MCF 10A (cell line): ENCODE results near the gene UBE2C. TPM values are rescaled to one million over a fixed set of nuclear protein-coding genes. Genes with fewer than 3 reads are reported as not detected.
A peak's percentile ranks its signal among the peaks of the same experiment; 100 is the strongest.

ENCODE experiments used
- BruUV-seq: library from RNA; stranded (reverse); fragments of 400-500 nt; replicated peaks from 2 replicates; lab custom pipeline; 2021; lab: Mats Ljungman, UMichigan
- CTCF ChIA-PET: fragments of 300-600 bp; sonication (Branson Sonifier 250); formaldehyde crosslinking; extraction: SDS; loops from one replicate; lab custom pipeline; 2021; ENCODE audit warnings: antibody characterized with exemption, inconsistent platforms; lab: Yijun Ruan, JAX
- POLR2A ChIA-PET: fragments of 300-600, 350-650 bp; sonication (Branson Sonifier 250); formaldehyde crosslinking; extraction: SDS; loops from one replicate; lab custom pipeline; 2020; ENCODE audit warnings: antibody characterized with exemption, inconsistent platforms; lab: Yijun Ruan, JAX
- DNase-seq: peaks from one replicate; pipeline ENCODE4 v3.0.0-alpha.2; 2018; ENCODE audit not compliant: unreplicated experiment
- H3K27ac Mint-ChIP-seq: one replicate; pipeline ENCODE4 v1.8.0; 2022; ENCODE audit warnings: mild to moderate bottlenecking, low read depth, mixed read lengths; ENCODE audit not compliant: unreplicated experiment
- H3K27me3 Mint-ChIP-seq: one replicate; pipeline ENCODE4 v1.8.0; 2022; ENCODE audit warnings: mixed read lengths; ENCODE audit not compliant: insufficient read depth, unreplicated experiment
- H3K36me3 Mint-ChIP-seq: one replicate; pipeline ENCODE4 v1.8.0; 2022; ENCODE audit warnings: mild to moderate bottlenecking, moderate library complexity, mixed read lengths; ENCODE audit not compliant: insufficient read depth, unreplicated experiment
- H3K4me1 Mint-ChIP-seq: one replicate; pipeline ENCODE4 v1.8.0; 2022; ENCODE audit warnings: mixed read lengths; ENCODE audit not compliant: insufficient read depth, unreplicated experiment
- H3K4me3 Mint-ChIP-seq: one replicate; pipeline ENCODE4 v1.8.0; 2022; ENCODE audit warnings: mild to moderate bottlenecking, moderate library complexity, mixed read lengths; ENCODE audit not compliant: unreplicated experiment
- H3K9me3 Mint-ChIP-seq: one replicate; pipeline ENCODE4 v1.8.0; 2022; ENCODE audit warnings: mixed read lengths; ENCODE audit not compliant: unreplicated experiment
- intact Hi-C: fragments of 100-400 bp; cut with micrococcal nuclease; formaldehyde crosslinking; loops from 2 replicates; pipeline ENCODE4 v1.14.1; 2022
- total RNA-seq: library from RNA; stranded (reverse); gene quantifications from 2 replicates; pipeline ENCODE4 v1.2.3, GENCODE V29; 2022
- TF ChIP-seq, protein P1 (sequence below): fragments of 200-600 bp; IDR thresholded peaks from one replicate; pipeline ENCODE4 v1.8.0; 2022; ENCODE audit warnings: antibody characterized with exemption, mild to moderate bottlenecking; ENCODE audit not compliant: unreplicated experiment

UBE2C gene
- total RNA-seq, 1 experiment from 2014 or later, result 107 TPM

GRCh38 chr20:45798935-45799642, 13.4 kb upstream of the UBE2C start:
- Mint-ChIP-seq H3K27ac (peak overlapping the region; percentile 40), H3K4me1 (peaks cover 6% of the 10 kb centered on the region), H3K4me3 (no peak overlapping the region), H3K36me3 (peaks cover 62% of the 10 kb centered on the region), H3K9me3 (no peaks in the 10 kb centered on the region), H3K27me3 (no peaks in the 10 kb centered on the region)
- peak; percentile 71 for DNase-seq
- intact Hi-C loops, result loop anchor here (10.0 kb wide), 1 partner anchor 136 kb away; the partner anchor contains the start of gene PCIF1
- ChIA-PET CTCF (interaction anchor here (0.6 to 2.9 kb wide), 56 partner anchors 9 to 1565 kb away, joined by 3 to 48 read pairs (median 5); partner anchors contain the start of genes ACOT8, CTSA, NEURL2 and SYS1), POLR2A (interaction anchor here (0.6 to 2.0 kb wide), 14 partner anchors 8 to 289 kb away, joined by 3 to 8 read pairs (median 4); partner anchors contain the start of gene SNX21)
- TF ChIP-seq, protein P1, sequence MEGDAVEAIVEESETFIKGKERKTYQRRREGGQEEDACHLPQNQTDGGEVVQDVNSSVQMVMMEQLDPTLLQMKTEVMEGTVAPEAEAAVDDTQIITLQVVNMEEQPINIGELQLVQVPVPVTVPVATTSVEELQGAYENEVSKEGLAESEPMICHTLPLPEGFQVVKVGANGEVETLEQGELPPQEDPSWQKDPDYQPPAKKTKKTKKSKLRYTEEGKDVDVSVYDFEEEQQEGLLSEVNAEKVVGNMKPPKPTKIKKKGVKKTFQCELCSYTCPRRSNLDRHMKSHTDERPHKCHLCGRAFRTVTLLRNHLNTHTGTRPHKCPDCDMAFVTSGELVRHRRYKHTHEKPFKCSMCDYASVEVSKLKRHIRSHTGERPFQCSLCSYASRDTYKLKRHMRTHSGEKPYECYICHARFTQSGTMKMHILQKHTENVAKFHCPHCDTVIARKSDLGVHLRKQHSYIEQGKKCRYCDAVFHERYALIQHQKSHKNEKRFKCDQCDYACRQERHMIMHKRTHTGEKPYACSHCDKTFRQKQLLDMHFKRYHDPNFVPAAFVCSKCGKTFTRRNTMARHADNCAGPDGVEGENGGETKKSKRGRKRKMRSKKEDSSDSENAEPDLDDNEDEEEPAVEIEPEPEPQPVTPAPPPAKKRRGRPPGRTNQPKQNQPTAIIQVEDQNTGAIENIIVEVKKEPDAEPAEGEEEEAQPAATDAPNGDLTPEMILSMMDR, result peak; percentile 74
- no TSS peak for BruUV-seq

GRCh38 chr20:45801851-45802250, 10.6 kb upstream of the UBE2C start:
- H3K36me3 Mint-ChIP-seq, result peaks cover 61% of the 10 kb centered on the region
- intact Hi-C loops, result no loop called here
- H3K27ac Mint-ChIP-seq, result no peak overlapping the region
- H3K9me3 Mint-ChIP-seq, result no peaks in the 10 kb centered on the region
- H3K4me3 Mint-ChIP-seq, result no peak overlapping the region
- H3K4me1 Mint-ChIP-seq, result peaks cover 6% of the 10 kb centered on the region
- DNase-seq, result no peak
- H3K27me3 Mint-ChIP-seq, result no peaks in the 10 kb centered on the region
- ChIA-PET CTCF (interaction anchor here (0.6 to 1.2 kb wide), 5 partner anchors 51 to 1430 kb away, joined by 3 read pairs; partner anchors contain the start of gene EPPIN), POLR2A (interaction anchor here (0.8 to 1.1 kb wide), 2 partner anchors 10 to 133 kb away, joined by 3 read pairs; partner anchors contain the start of genes DNTTIP1 and WFDC3)
- TF ChIP-seq, protein P1, result no peak
- no TSS peak for BruUV-seq

- POLR2A ChIA-PET, result interaction anchor here (0.7 to 1.2 kb wide), 4 partner anchors 18 to 32 kb away, joined by 3 to 4 read pairs (median 3); partner anchors contain the start of genes DNTTIP1, SNX21 and WFDC3
- intact Hi-C loops, result no loop called here
- Mint-ChIP-seq H3K36me3 (peaks cover 65% of the 10 kb centered on the region), H3K27ac (no peak overlapping the region), H3K4me1 (peaks cover 11% of the 10 kb centered on the region), H3K4me3 (no peak overlapping the region), H3K27me3 (no peaks in the 10 kb centered on the region), H3K9me3 (no peaks in the 10 kb centered on the region)
- CTCF ChIA-PET, result interaction anchor here (0.8 to 3.5 kb wide), 2 partner anchors 11 to 160 kb away, joined by 3 to 40 read pairs; no protein-coding TSS in a partner anchor
- TF ChIP-seq, protein P1, result no peak
- no peak for DNase-seq
- BruUV-seq, result no TSS peak
Measured at GRCh38 chr20:45810191-45810970, 2.1 kb upstream of the UBE2C start.

DNA sequence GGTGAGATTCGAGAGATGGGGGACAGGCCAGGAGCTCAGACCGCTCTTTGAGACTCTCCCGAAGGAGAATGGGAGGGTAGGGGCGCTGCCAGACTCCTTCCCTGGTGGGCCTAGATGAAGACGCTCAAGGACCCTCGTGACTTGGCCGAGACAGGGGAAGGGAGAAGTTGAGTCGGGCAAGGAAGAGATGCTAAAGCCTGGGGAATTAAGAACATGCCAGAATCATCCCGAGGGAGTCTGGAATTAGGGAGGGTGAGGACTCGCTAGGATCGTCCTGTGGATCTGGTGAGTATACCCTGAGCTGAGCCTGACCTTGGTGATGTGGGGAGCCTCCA, 529 bp downstream of the UBE2C start:
- peak overlapping the region; percentile 78 for H3K27ac Mint-ChIP-seq
- peaks cover 39% of the 10 kb centered on the region for H3K36me3 Mint-ChIP-seq
- H3K4me3 Mint-ChIP-seq, result peak overlapping the region; percentile 85
- POLR2A ChIA-PET, result interaction anchor here (0.9 to 2.8 kb wide), 7 partner anchors 12 to 567 kb away, joined by 3 to 17 read pairs (median 5); partner anchors contain the start of genes DNTTIP1, SNX21 and WFDC3
- BruUV-seq, result TSS peak; percentile 72
- TF ChIP-seq, protein P1, result no peak
- intact Hi-C loops, result no loop called here
- no peaks in the 10 kb centered on the region for H3K9me3 Mint-ChIP-seq
- peaks cover 30% of the 10 kb centered on the region for H3K4me1 Mint-ChIP-seq
- CTCF ChIA-PET, result interaction anchor here (0.6 to 2.6 kb wide), 9 partner anchors 9 to 534 kb away, joined by 3 to 14 read pairs (median 3); no protein-coding TSS in a partner anchor
- H3K27me3 Mint-ChIP-seq, result no peaks in the 10 kb centered on the region
- DNase-seq, result no peak
